ENCODE measurements around the gene TBC1D7.

- no peak for TF ChIP-seq CTCF (conservative IDR thresholded peaks at IDR 0.05 in 1 of 2, IDR thresholded peaks at IDR 0.05 in 1 of 2; ENCODE audit: extremely low read depth in 1 of 2, insufficient read depth in 1 of 2, low read depth in 1 of 2, low read length in 2 of 2)
- no peak for TF ChIP-seq EZH2 (IDR thresholded peaks at IDR 0.05; ENCODE audit: borderline replicate concordance, low read length)
Observed at GRCh38 chr6:13273202-13273930, 55.0 kb downstream of the TBC1D7 start.
